GM18909 (cell line): ENCODE results near the gene ZNF557.

ENCODE experiments used
- ATAC-seq: cut with Tn5 transposase; IDR thresholded peaks from one replicate; pipeline ENCODE4 v1.9.1; 2021; ENCODE audit warnings: mild to moderate bottlenecking; ENCODE audit not compliant: unreplicated experiment, poor library complexity

Gene ZNF557

GRCh38 chr19:7120499-7120898, 51.0 kb downstream of the ZNF557 start:
- no peak for ATAC-seq

GRCh38 chr19:7122701-7123100, 53.2 kb downstream of the ZNF557 start:
- no peak for ATAC-seq

GRCh38 chr19:7124782-7125181, 55.3 kb downstream of the ZNF557 start:
- ATAC-seq = no peak

- ATAC-seq = no peak
Measured at GRCh38 chr19:7125221-7125620, 55.7 kb downstream of the ZNF557 start.

GRCh38 chr19:7126132-7126531, 56.6 kb downstream of the ZNF557 start:
- ATAC-seq = no peak

- ATAC-seq = no peak
Measured at GRCh38 chr19:7130043-7130442, 60.5 kb downstream of the ZNF557 start.

GRCh38 chr19:7132054-7132453, 62.6 kb downstream of the ZNF557 start:
- ATAC-seq = no peak

GRCh38 chr19:7137120-7137519, 67.6 kb downstream of the ZNF557 start:
- ATAC-seq = no peak
